ENCODE measurements around the gene RNASET2. TPM values are rescaled to one million over a fixed set of nuclear protein-coding genes. Genes with fewer than 3 reads are reported as not detected.
A peak's percentile ranks its signal among the peaks of the same experiment; 100 is the strongest.

RNASET2 gene
- total and polyA plus RNA-seq, 8 donors = 25.2 to 61.4 (median 37.0) TPM

GRCh38 chr6:166926748-166927147 lies 29.6 kb downstream of the RNASET2 start:
- Histone ChIP-seq H3K27me3 (no peaks in the 10 kb centered on the region), H3K36me3 (peaks cover 0 to 4% (median 3%) of the 10 kb centered on the region in 3 donors), H3K9me3 (no peaks in the 10 kb centered on the region), H3K27ac (no peak overlapping the region), H3K4me1 (no peaks in the 10 kb centered on the region), H3K4me3 (no peak overlapping the region)
- ATAC-seq (no peak), DNase-seq (no peak), FAIRE-seq (no peak)
- WGBS, 2 donors = 90 to 91% methylated on average over 12 of the region's 12 CpGs
- intact Hi-C loops (cut with DNase I) = no loop called here
- no peak for TF ChIP-seq CTCF (IDR thresholded peaks at IDR 0.05)

GRCh38 chr6:166925141-166925996 lies 31.0 kb downstream of the RNASET2 start:
- ATAC-seq (no peak), FAIRE-seq (no peak), DNase-seq (peak in 1 of 6 donors; percentile 37)
- H3K36me3 ChIP-seq = peaks cover 0 to 4% (median 3%) of the 10 kb centered on the region in 3 donors
- H3K4me1 ChIP-seq = no peaks in the 10 kb centered on the region
- no peak for TF ChIP-seq CTCF (IDR thresholded peaks at IDR 0.05)
- intact Hi-C loops (cut with DNase I) = no loop called here
- H3K27ac ChIP-seq = no peak overlapping the region
- no peaks in the 10 kb centered on the region for H3K27me3 ChIP-seq
- H3K9me3 ChIP-seq = no peaks in the 10 kb centered on the region
- no peak overlapping the region for H3K4me3 ChIP-seq
- 94 to 96% methylated on average over 18 to 19 of the region's 19 CpGs for WGBS, 2 donors

GRCh38 chr6:166924531-166924930 lies 31.8 kb downstream of the RNASET2 start:
- ATAC-seq (no peak), DNase-seq (no peak), FAIRE-seq (no peak)
- no peaks in the 10 kb centered on the region for H3K4me1 ChIP-seq
- WGBS, 2 donors = 96 to 97% methylated on average over 9 of the region's 9 CpGs
- H3K27ac ChIP-seq = no peak overlapping the region
- intact Hi-C loops (cut with DNase I) = no loop called here
- H3K4me3 ChIP-seq = no peak overlapping the region
- H3K9me3 ChIP-seq = no peaks in the 10 kb centered on the region
- no peaks in the 10 kb centered on the region for H3K27me3 ChIP-seq
- no peak for TF ChIP-seq CTCF (IDR thresholded peaks at IDR 0.05)
- H3K36me3 ChIP-seq = peaks cover 0 to 4% (median 3%) of the 10 kb centered on the region in 3 donors

GRCh38 chr6:166922937-166923336 lies 33.4 kb downstream of the RNASET2 start:
- Histone ChIP-seq H3K4me3 (no peak overlapping the region), H3K4me1 (no peaks in the 10 kb centered on the region), H3K9me3 (no peaks in the 10 kb centered on the region), H3K36me3 (no peaks in the 10 kb centered on the region), H3K27me3 (no peaks in the 10 kb centered on the region), H3K27ac (no peak overlapping the region)
- intact Hi-C loops (cut with DNase I) = no loop called here
- DNase-seq (no peak), ATAC-seq (no peak), FAIRE-seq (no peak)
- 93 to 94% methylated on average over 7 of the region's 7 CpGs for WGBS, 2 donors
- no peak for TF ChIP-seq CTCF (IDR thresholded peaks at IDR 0.05)

- H3K4me3 ChIP-seq = no peak overlapping the region
- H3K9me3 ChIP-seq = no peaks in the 10 kb centered on the region
- intact Hi-C loops (cut with DNase I) = no loop called here
- 93 to 98% methylated on average over 3 of the region's 3 CpGs for WGBS, 2 donors
- H3K27me3 ChIP-seq = no peaks in the 10 kb centered on the region
- FAIRE-seq = no peak
- ATAC-seq = no peak
- TF ChIP-seq CTCF (IDR thresholded peaks at IDR 0.05) = no peak
- DNase-seq = no peak
- H3K4me1 ChIP-seq = no peaks in the 10 kb centered on the region
- no peak overlapping the region for H3K27ac ChIP-seq
- H3K36me3 ChIP-seq = no peaks in the 10 kb centered on the region
Measured at GRCh38 chr6:166921570-166921969, 34.8 kb downstream of the RNASET2 start.

All from pancreas (tissue), 10 donors.